SK-N-SH (cell line): ENCODE measurements around the gene SHB.

ENCODE experiments used
- CHD2 ChIP-seq: fragments of 150-350 bp; IDR thresholded peaks from 2 replicates; pipeline ENCODE4 v1.6.1; 2018; ENCODE audit warnings: low read length; ENCODE audit not compliant: partially characterized antibody
- EP300 ChIP-seq, 2 experiments: IDR thresholded peaks; 2 replicates each; pipeline versions ENCODE4 v1.4.0 to v1.6.1; 2012; ENCODE audit warnings: borderline replicate concordance in 1 of 2, low read depth in 1 of 2, low read length in 1 of 2
- GATA2 ChIP-seq: sonication (generic); formaldehyde crosslinking; IDR thresholded peaks from 2 replicates; pipeline ENCODE4 v1.5.0; 2020; ENCODE audit warnings: mild to moderate bottlenecking, missing genetic modification reagents
- JUND ChIP-seq: IDR thresholded peaks from 2 replicates; pipeline ENCODE4 v1.4.0; 2012
- POLR2AphosphoS5 ChIP-seq: IDR thresholded peaks from 2 replicates; pipeline ENCODE4 v1.6.1; 2012; ENCODE audit warnings: low read depth, low read length
- RAD21 ChIP-seq: IDR thresholded peaks from 2 replicates; pipeline ENCODE4 v1.6.1; 2012; ENCODE audit warnings: mild to moderate bottlenecking, low read length
- REST ChIP-seq: IDR thresholded peaks from 2 replicates; pipeline ENCODE4 v1.6.1; 2012; ENCODE audit warnings: mild to moderate bottlenecking, low read depth, low read length, moderate library complexity
- RXRA ChIP-seq: IDR thresholded peaks from 2 replicates; pipeline ENCODE4 v1.4.0; 2012; ENCODE audit warnings: low read depth, mild to moderate bottlenecking, borderline replicate concordance
- SIN3A ChIP-seq: IDR thresholded peaks from 2 replicates; pipeline ENCODE4 v1.6.1; 2012; ENCODE audit warnings: low read depth, mild to moderate bottlenecking, low read length, moderate library complexity, borderline replicate concordance
- SMC3 ChIP-seq: IDR thresholded peaks from 2 replicates; pipeline ENCODE4 v1.6.1; 2012; ENCODE audit warnings: low read depth, low read length, improper control_type of control experiment
- TAF1 ChIP-seq: IDR thresholded peaks from 2 replicates; pipeline ENCODE4 v1.6.1; 2012; ENCODE audit warnings: low read depth, mild to moderate bottlenecking, low read length, moderate library complexity, borderline replicate concordance
- YY1 ChIP-seq: IDR thresholded peaks from 2 replicates; pipeline ENCODE4 v1.4.0; 2012; ENCODE audit warnings: low read depth, mild to moderate bottlenecking
- TF ChIP-seq, protein P1 (sequence below): fragments of 200-600 bp; sonication (generic); IDR thresholded peaks from 2 replicates; pipeline ENCODE4 v1.6.1; 2017; ENCODE audit warnings: antibody characterized with exemption, mild to moderate bottlenecking, moderate library complexity

GRCh38 chr9:37931592-37931991 lies 137.4 kb downstream of the SHB start:
- TF ChIP-seq, protein P1, sequence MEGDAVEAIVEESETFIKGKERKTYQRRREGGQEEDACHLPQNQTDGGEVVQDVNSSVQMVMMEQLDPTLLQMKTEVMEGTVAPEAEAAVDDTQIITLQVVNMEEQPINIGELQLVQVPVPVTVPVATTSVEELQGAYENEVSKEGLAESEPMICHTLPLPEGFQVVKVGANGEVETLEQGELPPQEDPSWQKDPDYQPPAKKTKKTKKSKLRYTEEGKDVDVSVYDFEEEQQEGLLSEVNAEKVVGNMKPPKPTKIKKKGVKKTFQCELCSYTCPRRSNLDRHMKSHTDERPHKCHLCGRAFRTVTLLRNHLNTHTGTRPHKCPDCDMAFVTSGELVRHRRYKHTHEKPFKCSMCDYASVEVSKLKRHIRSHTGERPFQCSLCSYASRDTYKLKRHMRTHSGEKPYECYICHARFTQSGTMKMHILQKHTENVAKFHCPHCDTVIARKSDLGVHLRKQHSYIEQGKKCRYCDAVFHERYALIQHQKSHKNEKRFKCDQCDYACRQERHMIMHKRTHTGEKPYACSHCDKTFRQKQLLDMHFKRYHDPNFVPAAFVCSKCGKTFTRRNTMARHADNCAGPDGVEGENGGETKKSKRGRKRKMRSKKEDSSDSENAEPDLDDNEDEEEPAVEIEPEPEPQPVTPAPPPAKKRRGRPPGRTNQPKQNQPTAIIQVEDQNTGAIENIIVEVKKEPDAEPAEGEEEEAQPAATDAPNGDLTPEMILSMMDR: no peak
- TF ChIP-seq RAD21: no peak
- no peak for TF ChIP-seq SIN3A
- TF ChIP-seq GATA2: no peak
- no peak for TF ChIP-seq SMC3
- TF ChIP-seq REST: no peak
- TF ChIP-seq CHD2: no peak
- TF ChIP-seq TAF1: no peak
- no peak for TF ChIP-seq POLR2AphosphoS5
- TF ChIP-seq JUND: no peak
- TF ChIP-seq RXRA: no peak
- TF ChIP-seq EP300 (IDR thresholded peaks at IDR 0.05; ENCODE audit: borderline replicate concordance in 1 of 2, low read depth in 1 of 2, low read length in 1 of 2): no peak
- TF ChIP-seq YY1: no peak
